Activated CD8-positive, alpha-beta memory T cell treated with anti-CD3 and anti-CD28 coated beads, Interleukin-2, amount 50 U/mL, for 24 hours (primary cell): ENCODE data around the gene HNRNPH3.
"Not testable (repeated sequence)": the region's sequence is repeated elsewhere in the genome, so short reads cannot be mapped to it uniquely, and the experiment has no call there.

Experiments used
- DNase-seq: peaks from one replicate; pipeline ENCODE4 v3.0.0-alpha.2; 2020; ENCODE audit errors: extremely low read depth

The HNRNPH3 gene

GRCh38 chr10:68331455-68332258 is at the start of gene HNRNPH3:
HNRNPH3 (plus strand) TSS chr10:68332064; CDS start chr10:68337222, 5,158 bp downstream.
- peak; percentile 95 for DNase-seq

- DNase-seq, result no peak
Measured at GRCh38 chr10:68284062-68285001, 47.5 kb upstream of the HNRNPH3 start.

GRCh38 chr10:68288717-68289116 is 43.1 kb upstream of the HNRNPH3 start:
- DNase-seq, result no peak

- DNase-seq, result no peak
Measured at GRCh38 chr10:68290736-68291135, 41.1 kb upstream of the HNRNPH3 start.

- DNase-seq, result no peak
Measured at GRCh38 chr10:68296843-68297663, 34.8 kb upstream of the HNRNPH3 start.

GRCh38 chr10:68301301-68301700 is 30.6 kb upstream of the HNRNPH3 start:
- no peak for DNase-seq

- DNase-seq, result no peak
Measured at GRCh38 chr10:68301790-68302502, 29.9 kb upstream of the HNRNPH3 start.

- DNase-seq, result no peak
Measured at GRCh38 chr10:68302503-68302823, 29.4 kb upstream of the HNRNPH3 start.

- no peak for DNase-seq
Measured at GRCh38 chr10:68302871-68303270, 29.0 kb upstream of the HNRNPH3 start.

GRCh38 chr10:68303849-68304412 is 27.9 kb upstream of the HNRNPH3 start:
- no peak for DNase-seq

- no peak for DNase-seq
Measured at GRCh38 chr10:68305854-68306253, 26.0 kb upstream of the HNRNPH3 start.

- DNase-seq, result no peak
Measured at GRCh38 chr10:68310531-68310930, 21.3 kb upstream of the HNRNPH3 start.

GRCh38 chr10:68314930-68315329 is 16.9 kb upstream of the HNRNPH3 start:
- not testable (repeated sequence) for DNase-seq

- DNase-seq, result no peak
Measured at GRCh38 chr10:68315582-68315981, 16.3 kb upstream of the HNRNPH3 start.

- DNase-seq, result no peak
Measured at GRCh38 chr10:68318331-68319059, 13.4 kb upstream of the HNRNPH3 start.

- DNase-seq, result not testable (repeated sequence)
Measured at GRCh38 chr10:68324396-68324795, 7.5 kb upstream of the HNRNPH3 start.

GRCh38 chr10:68327889-68328786 is 3.7 kb upstream of the HNRNPH3 start:
- DNase-seq, result no peak

GRCh38 chr10:68329506-68329861 is 2.4 kb upstream of the HNRNPH3 start:
- DNase-seq, result no peak

GRCh38 chr10:68330852-68331454 is 911 bp upstream of the HNRNPH3 start:
- no peak for DNase-seq
